Measurements from ENCODE around the gene FOXF1. TPM values are rescaled to one million over a fixed set of nuclear protein-coding genes. Genes with fewer than 3 reads are reported as not detected.
A peak's percentile ranks its signal among the peaks of the same experiment; 100 is the strongest.

FOXF1 gene
- total and polyA plus RNA-seq, 8 donors = 21.7 to 51.1 (median 41.0) TPM

DNA sequence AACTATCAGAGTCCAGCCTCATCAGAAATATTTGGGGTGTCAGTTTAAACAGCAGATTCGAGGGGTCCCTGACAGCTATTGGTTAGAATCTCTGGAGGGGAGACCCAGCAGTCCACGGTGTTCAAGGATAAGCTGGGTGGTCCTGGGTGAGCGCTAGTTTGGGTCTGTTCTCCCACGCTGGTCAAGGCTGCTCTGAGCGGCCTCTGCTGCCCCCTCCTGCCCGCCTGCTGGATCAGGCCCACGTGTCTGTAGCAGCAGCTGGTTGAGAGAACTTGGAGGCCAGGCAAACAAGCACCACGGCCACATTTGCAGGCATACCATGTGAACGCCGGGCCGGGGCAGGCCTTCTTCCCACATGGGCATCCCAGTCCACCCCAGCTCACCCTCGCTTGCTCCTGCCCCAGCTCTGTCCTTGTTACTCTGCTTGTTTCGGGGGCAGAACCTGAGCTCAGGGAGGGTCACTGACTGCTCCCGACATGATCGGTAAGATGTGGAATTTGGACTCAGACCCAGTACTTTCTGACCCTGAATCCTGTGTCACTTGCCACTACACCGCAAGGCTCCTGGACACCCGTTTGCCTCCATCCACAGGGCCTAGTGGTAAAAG is 7.4 kb downstream of the FOXF1 start:
- H3K4me3 ChIP-seq = no peak overlapping the region
- H3K36me3 ChIP-seq = no peaks in the 10 kb centered on the region
- intact Hi-C loops (cut with DNase I) = loop anchor here (5.0 to 10.0 kb wide), 4 partner anchors 175 to 445 kb away; no protein-coding TSS in a partner anchor
- DNase-seq = peak in 3 of 4 donors; percentile 57 to 87 (median 71)
- TF ChIP-seq, protein P1, sequence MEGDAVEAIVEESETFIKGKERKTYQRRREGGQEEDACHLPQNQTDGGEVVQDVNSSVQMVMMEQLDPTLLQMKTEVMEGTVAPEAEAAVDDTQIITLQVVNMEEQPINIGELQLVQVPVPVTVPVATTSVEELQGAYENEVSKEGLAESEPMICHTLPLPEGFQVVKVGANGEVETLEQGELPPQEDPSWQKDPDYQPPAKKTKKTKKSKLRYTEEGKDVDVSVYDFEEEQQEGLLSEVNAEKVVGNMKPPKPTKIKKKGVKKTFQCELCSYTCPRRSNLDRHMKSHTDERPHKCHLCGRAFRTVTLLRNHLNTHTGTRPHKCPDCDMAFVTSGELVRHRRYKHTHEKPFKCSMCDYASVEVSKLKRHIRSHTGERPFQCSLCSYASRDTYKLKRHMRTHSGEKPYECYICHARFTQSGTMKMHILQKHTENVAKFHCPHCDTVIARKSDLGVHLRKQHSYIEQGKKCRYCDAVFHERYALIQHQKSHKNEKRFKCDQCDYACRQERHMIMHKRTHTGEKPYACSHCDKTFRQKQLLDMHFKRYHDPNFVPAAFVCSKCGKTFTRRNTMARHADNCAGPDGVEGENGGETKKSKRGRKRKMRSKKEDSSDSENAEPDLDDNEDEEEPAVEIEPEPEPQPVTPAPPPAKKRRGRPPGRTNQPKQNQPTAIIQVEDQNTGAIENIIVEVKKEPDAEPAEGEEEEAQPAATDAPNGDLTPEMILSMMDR (IDR thresholded peaks at IDR 0.05) = peak; percentile 36 to 54
- no peaks in the 10 kb centered on the region for H3K9me3 ChIP-seq
- H3K4me1 ChIP-seq = peaks cover 7 to 15% of the 10 kb centered on the region in 2 donors
- peak; percentile 73 for ATAC-seq
- H3K27me3 ChIP-seq = peaks cover 40 to 97% of the 10 kb centered on the region in 2 donors
- peak overlapping the region; percentile 83 to 96 for H3K27ac ChIP-seq

DNA sequence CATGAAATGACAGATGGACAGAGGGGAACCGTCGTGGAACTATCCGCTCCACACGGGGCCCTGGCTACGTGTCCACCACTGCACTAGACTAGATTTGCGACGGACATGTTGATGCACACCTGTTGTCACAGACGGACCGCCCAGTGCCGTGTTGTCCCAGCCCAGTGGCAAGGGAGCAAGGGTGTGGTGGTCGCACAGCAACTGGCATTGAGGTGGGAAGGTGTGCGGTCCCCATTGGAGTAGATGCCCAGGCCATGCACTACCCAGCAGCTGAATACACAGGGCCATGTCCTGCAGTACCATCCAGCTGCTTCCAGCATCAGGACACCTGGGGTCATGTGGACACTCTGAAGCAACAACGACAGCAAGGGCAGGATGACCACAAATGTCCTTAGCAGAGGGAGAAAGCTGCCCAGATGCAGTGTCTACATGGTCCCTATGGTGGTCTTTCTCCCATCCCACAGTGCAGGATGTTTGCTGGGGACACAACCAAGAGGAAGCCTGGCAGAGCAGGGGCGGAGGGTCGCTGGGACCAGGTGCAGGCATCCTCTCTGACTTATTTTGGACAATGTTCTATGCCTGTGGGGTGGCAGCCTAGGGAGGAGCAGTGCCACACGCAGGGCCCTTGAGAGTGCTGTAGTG is 8.8 kb downstream of the FOXF1 start:
- intact Hi-C loops (cut with DNase I) = loop anchor here (5.0 to 10.0 kb wide), 4 partner anchors 177 to 447 kb away; no protein-coding TSS in a partner anchor
- H3K27ac ChIP-seq = no peak overlapping the region

DNA sequence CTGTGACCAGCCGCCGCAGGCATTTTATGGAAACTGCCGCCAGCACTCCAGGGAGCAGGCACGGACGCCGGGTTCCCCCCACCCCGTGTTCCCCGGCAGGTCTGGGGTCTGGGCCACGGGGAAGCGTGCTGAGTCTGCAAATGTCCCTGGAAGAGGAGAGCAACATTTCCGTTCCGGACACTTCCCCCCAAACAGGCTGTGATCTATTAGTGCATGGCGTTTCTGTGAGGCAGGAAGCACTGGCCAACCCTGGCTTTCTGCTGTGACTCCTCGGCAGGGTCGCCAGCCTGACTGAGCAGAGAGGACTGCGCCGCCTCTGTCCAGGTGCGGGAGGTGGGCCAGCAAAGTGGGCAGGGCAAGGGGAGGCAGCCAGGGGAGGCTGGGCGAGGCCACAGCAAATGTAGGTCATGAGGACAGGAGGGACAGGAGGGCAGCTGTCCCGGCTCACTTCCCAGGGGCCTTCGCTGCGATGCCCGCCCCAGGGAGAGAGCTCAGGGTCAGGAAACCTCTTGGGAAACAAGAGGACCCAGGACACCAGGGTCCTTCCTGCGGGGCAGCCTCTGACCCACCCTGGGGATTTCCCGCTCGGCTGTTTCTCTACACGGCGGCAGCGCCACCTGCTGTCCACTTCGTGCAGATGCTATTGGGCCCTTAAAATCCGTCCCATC is 9.5 kb downstream of the FOXF1 start:
- intact Hi-C loops (cut with DNase I) = loop anchor here (5.0 to 10.0 kb wide), 5 partner anchors 177 to 695 kb away; no protein-coding TSS in a partner anchor
- Histone ChIP-seq H3K36me3 (no peaks in the 10 kb centered on the region), H3K27me3 (peaks cover 29 to 83% of the 10 kb centered on the region in 2 donors), H3K4me3 (no peak overlapping the region), H3K4me1 (peaks cover 7 to 15% of the 10 kb centered on the region in 2 donors), H3K9me3 (no peaks in the 10 kb centered on the region), H3K27ac (peak overlapping the region in 1 of 2 donors; percentile 64)
- TF ChIP-seq, protein P1 (IDR thresholded peaks at IDR 0.05) = peak; percentile 87 to 93
- DNase-seq (peak in 2 of 4 donors; percentile 69 to 80), ATAC-seq (peak; percentile 66)

More for the DNA sequence above, 8.8 kb downstream of the FOXF1 start:
- H3K27me3 ChIP-seq = peaks cover 34 to 90% of the 10 kb centered on the region in 2 donors
- peaks cover 7 to 15% of the 10 kb centered on the region in 2 donors for H3K4me1 ChIP-seq
- H3K36me3 ChIP-seq = no peaks in the 10 kb centered on the region
- TF ChIP-seq, protein P1 (IDR thresholded peaks at IDR 0.05) = no peak
- ATAC-seq (no peak), DNase-seq (no peak)
- H3K9me3 ChIP-seq = no peaks in the 10 kb centered on the region
- no peak overlapping the region for H3K4me3 ChIP-seq

DNA sequence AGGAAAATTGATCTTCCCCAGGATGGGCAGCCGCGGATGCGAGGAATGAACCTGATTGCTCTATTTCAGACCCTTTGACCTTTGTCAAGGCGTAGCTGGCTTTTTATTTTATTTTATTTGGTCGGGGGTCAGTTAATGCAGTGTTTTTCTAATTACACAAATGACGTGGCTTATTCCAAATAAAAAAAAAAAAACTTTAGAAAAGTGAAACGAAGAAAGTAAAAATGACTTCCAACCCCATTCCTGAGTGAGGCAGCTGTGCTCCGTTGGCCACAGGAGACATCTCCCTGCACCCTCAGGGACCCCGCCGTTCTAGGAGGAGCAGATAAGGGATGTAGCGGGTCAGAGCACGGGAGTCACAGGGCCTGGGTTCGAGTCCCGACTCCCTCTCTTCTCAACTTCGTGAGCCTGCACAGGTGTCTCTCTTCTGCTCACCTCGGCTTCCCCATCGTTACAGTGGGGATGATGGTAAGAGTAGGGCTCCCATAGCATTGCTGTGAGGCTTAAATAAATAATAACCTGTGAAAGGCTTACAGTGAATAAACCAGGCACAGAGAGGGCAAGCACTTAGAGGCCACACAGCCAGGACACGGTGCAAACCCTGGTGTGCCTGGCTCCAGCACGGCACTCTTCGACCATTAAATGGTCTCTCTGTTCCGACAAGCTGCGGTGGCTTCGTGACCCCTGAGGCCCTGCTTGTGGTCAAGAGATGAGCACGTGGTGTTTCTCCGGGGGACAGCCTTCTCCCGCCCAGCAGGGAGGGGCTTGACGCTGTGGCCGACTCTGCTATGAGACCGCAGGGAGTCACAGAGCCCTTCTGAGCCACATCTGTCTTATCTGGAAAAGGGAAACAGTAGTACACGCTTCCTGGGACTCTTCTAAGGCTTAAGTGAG is 10.2 kb downstream of the FOXF1 start:
- Histone ChIP-seq H3K4me3 (no peak overlapping the region), H3K9me3 (no peaks in the 10 kb centered on the region), H3K36me3 (no peaks in the 10 kb centered on the region), H3K27ac (no peak overlapping the region), H3K27me3 (peaks cover 22 to 75% of the 10 kb centered on the region in 2 donors), H3K4me1 (peaks cover 7 to 15% of the 10 kb centered on the region in 2 donors)
- TF ChIP-seq, protein P1 (IDR thresholded peaks at IDR 0.05) = no peak
- ATAC-seq (no peak), DNase-seq (peak in 1 of 4 donors; percentile 40)
- intact Hi-C loops (cut with DNase I) = loop anchor here in 1 of 2 donors (10.0 kb wide), 1 partner anchor 696 kb away; no protein-coding TSS in a partner anchor
